Activated CD4-positive, alpha-beta memory T cell treated with anti-CD3 and anti-CD28 coated beads for 36 hours (primary cell): Measurements from ENCODE around the gene PLA2G4B. TPM values are rescaled to one million over a fixed set of nuclear protein-coding genes. Genes with fewer than 3 reads are reported as not detected.
A peak's percentile ranks its signal among the peaks of the same experiment; 100 is the strongest.

Experiments used
- CTCF ChIA-PET: fragments of 350-600 bp; sonication (Branson Sonifier 250); formaldehyde crosslinking; loops from one replicate; lab custom pipeline; 2021; ENCODE audit warnings: antibody characterized with exemption, inconsistent platforms; lab: Charles Lee
- POLR2A ChIA-PET: fragments of 350-600 bp; sonication (Branson Sonifier 250); formaldehyde crosslinking; loops from one replicate; lab custom pipeline; 2021; ENCODE audit warnings: antibody characterized with exemption; lab: Charles Lee
- DNase-seq: peaks from one replicate; pipeline ENCODE4 v3.0.0-alpha.2; 2020
- H3K27ac Mint-ChIP-seq: one replicate; pipeline ENCODE4 v1.8.0; 2021; ENCODE audit warnings: mixed read lengths
- H3K27me3 Mint-ChIP-seq: one replicate; pipeline ENCODE4 v1.8.0; 2021; ENCODE audit warnings: mixed read lengths
- H3K36me3 Mint-ChIP-seq: one replicate; pipeline ENCODE4 v1.8.0; 2021; ENCODE audit warnings: mixed read lengths
- H3K4me1 Mint-ChIP-seq: one replicate; pipeline ENCODE4 v1.8.0; 2021; ENCODE audit warnings: low read depth, mixed read lengths
- H3K4me3 Mint-ChIP-seq: one replicate; pipeline ENCODE4 v1.8.0; 2021; ENCODE audit warnings: mild to moderate bottlenecking, mixed read lengths
- H3K9me3 Mint-ChIP-seq: one replicate; pipeline ENCODE4 v1.8.0; 2021; ENCODE audit warnings: mixed read lengths
- intact Hi-C: fragments of 100-400 bp; cut with micrococcal nuclease; formaldehyde crosslinking; loops from one replicate; pipeline ENCODE4 v1.15.1; 2023
- total RNA-seq, 2 experiments: library from RNA; stranded (reverse); gene quantifications; one replicate each; pipeline ENCODE4 v1.2.3, GENCODE V29; 2021

Gene PLA2G4B
- total RNA-seq, 2 experiments from 2014 or later = 6.0 to 9.9 TPM

- no peaks in the 10 kb centered on the region for H3K27me3 Mint-ChIP-seq
- peaks cover 10% of the 10 kb centered on the region for H3K4me1 Mint-ChIP-seq
- H3K4me3 Mint-ChIP-seq = no peak overlapping the region
- no peak for DNase-seq
- POLR2A ChIA-PET = interaction anchor here (1.5 kb wide), 1 partner anchor 36 kb away, joined by 4 read pairs; the partner anchor contains the start of gene MAPKBP1
- intact Hi-C loops = loop anchor here (1.0 to 5.0 kb wide), 5 partner anchors 37 to 344 kb away; partner anchors contain the start of gene MAPKBP1
- H3K36me3 Mint-ChIP-seq = no peaks in the 10 kb centered on the region
- no peaks in the 10 kb centered on the region for H3K9me3 Mint-ChIP-seq
- no peak overlapping the region for H3K27ac Mint-ChIP-seq
- CTCF ChIA-PET = interaction anchor here (0.5 to 6.8 kb wide), 26 partner anchors 9 to 345 kb away, joined by 3 to 283 read pairs (median 5); partner anchors contain the start of genes MAPKBP1, MGA, RPAP1 and TYRO3
Measured at GRCh38 chr15:41810651-41811431, 27.8 kb upstream of the PLA2G4B start.

- Mint-ChIP-seq H3K9me3 (no peaks in the 10 kb centered on the region), H3K27ac (no peak overlapping the region), H3K36me3 (no peaks in the 10 kb centered on the region), H3K4me1 (peaks cover 10% of the 10 kb centered on the region), H3K27me3 (no peaks in the 10 kb centered on the region), H3K4me3 (no peak overlapping the region)
- CTCF ChIA-PET = interaction anchor here (0.8 to 6.8 kb wide), 35 partner anchors 9 to 346 kb away, joined by 3 to 283 read pairs (median 5); partner anchors contain the start of genes MAPKBP1, MGA, RPAP1 and TYRO3
- peak; percentile 84 for DNase-seq
- intact Hi-C loops = loop anchor here (1.0 to 5.0 kb wide), 5 partner anchors 37 to 345 kb away; partner anchors contain the start of gene MAPKBP1
- POLR2A ChIA-PET = interaction anchor here (1.3 to 1.5 kb wide), 2 partner anchors 37 kb away, joined by 4 read pairs; partner anchors contain the start of gene MAPKBP1
Measured at GRCh38 chr15:41811432-41812195, 27.0 kb upstream of the PLA2G4B start.

DNA sequence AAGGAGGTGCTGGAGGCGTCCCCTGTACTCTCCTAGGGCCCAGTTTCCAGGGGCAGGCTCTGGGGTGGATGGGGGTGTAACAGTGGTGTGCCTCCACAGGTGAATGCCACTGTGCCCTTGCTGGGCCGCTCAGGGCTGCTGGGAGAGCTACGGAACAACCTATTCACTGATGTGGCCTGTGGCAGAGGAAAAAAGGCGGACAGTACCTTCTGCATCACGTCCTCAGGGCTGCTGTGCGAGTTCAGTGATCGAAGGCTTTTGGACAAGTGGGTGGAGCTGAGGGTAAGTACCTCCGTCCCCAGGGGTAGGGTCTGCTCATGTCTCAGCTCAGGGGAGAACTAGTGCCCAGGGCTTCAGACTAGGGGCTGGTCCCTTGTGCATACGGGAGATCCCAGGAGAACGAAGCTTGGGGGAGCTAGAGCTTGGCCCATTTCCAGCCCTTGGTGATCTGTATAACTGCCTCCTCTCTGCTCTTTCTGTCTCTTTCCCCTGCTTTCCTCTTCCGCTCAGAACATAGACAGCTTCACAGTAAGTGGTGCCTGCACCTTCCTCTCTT lies 25.7 kb upstream of the PLA2G4B start:
- no peak for DNase-seq
- peaks cover 1% of the 10 kb centered on the region for H3K36me3 Mint-ChIP-seq
- ChIA-PET CTCF (interaction anchor here (0.9 to 6.8 kb wide), 14 partner anchors 7 to 269 kb away, joined by 3 to 283 read pairs (median 6); partner anchors contain the start of genes MAPKBP1, RPAP1 and TYRO3), POLR2A (interaction anchor here (1.3 kb wide), 1 partner anchor 38 kb away, joined by 4 read pairs; the partner anchor contains the start of gene MAPKBP1)
- H3K27me3 Mint-ChIP-seq = no peaks in the 10 kb centered on the region
- H3K9me3 Mint-ChIP-seq = no peaks in the 10 kb centered on the region
- H3K27ac Mint-ChIP-seq = no peak overlapping the region
- intact Hi-C loops = loop anchor here (5.0 kb wide), 1 partner anchor 211 kb away; no protein-coding TSS in a partner anchor
- H3K4me3 Mint-ChIP-seq = no peak overlapping the region
- peaks cover 10% of the 10 kb centered on the region for H3K4me1 Mint-ChIP-seq

- POLR2A ChIA-PET = interaction anchor here (0.5 kb wide), 1 partner anchor 59 kb away, joined by 3 read pairs; no protein-coding TSS in a partner anchor
- peaks cover 10% of the 10 kb centered on the region for H3K4me1 Mint-ChIP-seq
- no peak for DNase-seq
- H3K36me3 Mint-ChIP-seq = peaks cover 1% of the 10 kb centered on the region
- H3K27ac Mint-ChIP-seq = no peak overlapping the region
- H3K27me3 Mint-ChIP-seq = no peaks in the 10 kb centered on the region
- H3K4me3 Mint-ChIP-seq = no peak overlapping the region
- no peaks in the 10 kb centered on the region for H3K9me3 Mint-ChIP-seq
- intact Hi-C loops = loop anchor here (5.0 kb wide), 1 partner anchor 211 kb away; no protein-coding TSS in a partner anchor
- CTCF ChIA-PET = interaction anchor here (1.1 to 6.8 kb wide), 6 partner anchors 11 to 255 kb away, joined by 5 to 283 read pairs (median 9); partner anchors contain the start of genes MAPKBP1 and TYRO3
Measured at GRCh38 chr15:41813426-41813825, 25.2 kb upstream of the PLA2G4B start.

- no peak for DNase-seq
- ChIA-PET POLR2A (interaction anchor here (0.6 kb wide), 1 partner anchor 621 kb away, joined by 3 read pairs; no protein-coding TSS in a partner anchor), CTCF (interaction anchor here (6.8 kb wide), 1 partner anchor 39 kb away, joined by 283 read pairs; the partner anchor contains the start of gene MAPKBP1)
- Mint-ChIP-seq H3K4me3 (no peak overlapping the region), H3K4me1 (peaks cover 10% of the 10 kb centered on the region), H3K27ac (no peak overlapping the region), H3K36me3 (peaks cover 4% of the 10 kb centered on the region), H3K27me3 (no peaks in the 10 kb centered on the region), H3K9me3 (no peaks in the 10 kb centered on the region)
- intact Hi-C loops = loop anchor here (5.0 kb wide), 1 partner anchor 212 kb away; no protein-coding TSS in a partner anchor
Measured at GRCh38 chr15:41814534-41814933, 24.1 kb upstream of the PLA2G4B start.

- CTCF ChIA-PET = interaction anchor here (1.8 kb wide), 1 partner anchor 43 kb away, joined by 8 read pairs; the partner anchor contains the start of gene MAPKBP1
- POLR2A ChIA-PET = no interaction called here
- no peak overlapping the region for H3K4me3 Mint-ChIP-seq
- H3K27ac Mint-ChIP-seq = no peak overlapping the region
- H3K27me3 Mint-ChIP-seq = no peaks in the 10 kb centered on the region
- H3K4me1 Mint-ChIP-seq = peaks cover 2% of the 10 kb centered on the region
- intact Hi-C loops = no loop called here
- H3K36me3 Mint-ChIP-seq = peaks cover 4% of the 10 kb centered on the region
- H3K9me3 Mint-ChIP-seq = no peaks in the 10 kb centered on the region
- DNase-seq = no peak
Measured at GRCh38 chr15:41816788-41817187, 21.9 kb upstream of the PLA2G4B start.

- DNase-seq = no peak
- H3K36me3 Mint-ChIP-seq = peaks cover 4% of the 10 kb centered on the region
- no peaks in the 10 kb centered on the region for H3K27me3 Mint-ChIP-seq
- ChIA-PET POLR2A (no interaction called here), CTCF (interaction anchor here (1.8 kb wide), 1 partner anchor 44 kb away, joined by 8 read pairs; the partner anchor contains the start of gene MAPKBP1)
- H3K27ac Mint-ChIP-seq = no peak overlapping the region
- no peaks in the 10 kb centered on the region for H3K4me1 Mint-ChIP-seq
- H3K9me3 Mint-ChIP-seq = no peaks in the 10 kb centered on the region
- intact Hi-C loops = no loop called here
- H3K4me3 Mint-ChIP-seq = no peak overlapping the region
Measured at GRCh38 chr15:41817327-41817726, 21.3 kb upstream of the PLA2G4B start.

DNA sequence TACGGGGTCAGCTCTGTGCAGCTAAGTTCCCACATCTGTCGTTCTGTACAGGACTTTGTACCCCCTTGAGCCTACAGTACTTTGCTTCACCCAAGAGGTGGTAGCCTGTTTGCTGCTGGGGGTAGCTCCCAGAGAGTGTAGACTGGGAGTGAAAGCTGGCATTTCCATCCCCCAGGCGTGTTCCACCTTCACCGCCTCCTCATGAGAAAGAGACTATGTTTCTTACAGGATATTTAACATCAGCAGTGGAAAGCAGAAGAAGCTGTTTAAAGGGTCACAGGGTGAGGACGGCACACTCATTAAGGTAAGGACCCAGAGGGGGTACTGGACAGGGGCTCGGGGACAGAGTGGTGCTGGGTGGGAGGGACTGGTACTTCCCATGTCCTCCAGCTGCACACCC lies 20.9 kb upstream of the PLA2G4B start:
- Mint-ChIP-seq H3K4me1 (no peaks in the 10 kb centered on the region), H3K4me3 (no peak overlapping the region), H3K27ac (no peak overlapping the region), H3K36me3 (peaks cover 4% of the 10 kb centered on the region), H3K9me3 (no peaks in the 10 kb centered on the region), H3K27me3 (no peaks in the 10 kb centered on the region)
- DNase-seq = no peak
- intact Hi-C loops = no loop called here
- CTCF ChIA-PET = interaction anchor here (1.8 kb wide), 1 partner anchor 44 kb away, joined by 8 read pairs; the partner anchor contains the start of gene MAPKBP1
- POLR2A ChIA-PET = no interaction called here

DNA sequence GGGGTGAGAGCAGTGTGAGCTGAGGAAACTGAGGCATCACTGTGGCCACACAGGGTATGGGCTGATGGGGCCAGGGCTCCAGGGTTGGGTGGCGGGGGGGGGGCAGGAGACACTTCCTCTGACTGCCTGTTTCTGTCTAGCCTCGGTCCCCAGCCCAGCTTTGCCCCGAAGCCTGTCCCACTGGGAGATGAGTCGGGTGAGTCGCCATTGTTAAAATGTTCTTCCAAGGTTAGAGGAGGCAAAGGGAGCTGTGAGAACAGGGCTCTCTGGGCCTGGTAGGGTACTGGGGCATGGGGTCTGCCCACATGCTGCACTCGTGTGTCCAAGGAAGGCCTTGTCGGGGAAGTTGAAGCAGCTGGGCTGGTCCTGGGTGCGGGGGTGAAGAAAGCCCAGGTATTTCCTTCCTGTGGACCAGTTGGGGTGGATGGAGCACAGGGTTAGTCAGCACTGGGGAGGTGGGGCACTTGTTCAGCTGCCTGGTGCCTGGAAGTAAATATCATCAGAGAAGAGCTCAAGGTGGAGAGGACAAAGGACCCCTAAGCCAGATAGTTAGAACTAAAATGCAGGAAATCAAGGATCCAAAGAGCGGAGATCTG lies 19.1 kb upstream of the PLA2G4B start:
- Mint-ChIP-seq H3K9me3 (no peaks in the 10 kb centered on the region), H3K4me3 (no peak overlapping the region), H3K4me1 (no peaks in the 10 kb centered on the region), H3K36me3 (peaks cover 6% of the 10 kb centered on the region), H3K27me3 (no peaks in the 10 kb centered on the region), H3K27ac (no peak overlapping the region)
- CTCF ChIA-PET = interaction anchor here (1.3 to 2.9 kb wide), 4 partner anchors 8 to 85 kb away, joined by 3 to 18 read pairs (median 4); partner anchors contain the start of gene MAPKBP1
- intact Hi-C loops = no loop called here
- POLR2A ChIA-PET = no interaction called here
- no peak for DNase-seq

DNA sequence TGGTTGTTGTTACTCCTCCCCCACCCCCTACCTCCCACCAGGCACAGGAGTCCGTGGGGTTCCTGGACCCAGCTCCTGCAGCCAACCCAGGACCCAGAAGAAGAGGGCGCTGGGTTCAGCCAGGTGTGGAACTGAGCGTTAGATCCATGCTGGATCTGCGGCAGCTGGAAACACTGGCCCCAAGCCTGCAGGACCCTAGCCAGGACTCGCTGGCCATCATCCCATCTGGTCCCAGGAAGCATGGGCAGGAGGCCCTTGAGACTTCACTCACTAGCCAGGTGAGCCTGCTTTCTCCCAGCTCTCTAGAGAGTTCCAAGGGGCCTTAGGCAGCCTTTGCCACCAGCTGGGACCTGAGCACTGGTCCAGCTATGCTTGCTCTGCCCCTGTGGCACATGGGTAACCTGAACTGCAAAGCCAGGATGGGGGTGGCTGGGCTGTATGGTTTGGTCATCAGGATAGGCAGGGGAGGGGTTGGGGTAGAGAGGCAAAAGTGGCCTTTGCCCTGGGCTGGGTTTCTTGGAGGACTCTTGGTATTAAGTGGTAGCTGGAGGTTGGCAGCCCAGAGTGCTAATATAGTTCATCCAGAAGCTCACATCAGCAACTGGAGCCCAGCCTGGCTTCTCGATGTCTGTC lies 17.7 kb upstream of the PLA2G4B start:
- H3K9me3 Mint-ChIP-seq = no peaks in the 10 kb centered on the region
- H3K36me3 Mint-ChIP-seq = peaks cover 6% of the 10 kb centered on the region
- no peak for DNase-seq
- ChIA-PET POLR2A (no interaction called here), CTCF (interaction anchor here (1.3 to 2.9 kb wide), 4 partner anchors 9 to 84 kb away, joined by 3 to 18 read pairs (median 4); partner anchors contain the start of gene MAPKBP1)
- no peak overlapping the region for H3K27ac Mint-ChIP-seq
- no peaks in the 10 kb centered on the region for H3K27me3 Mint-ChIP-seq
- no peak overlapping the region for H3K4me3 Mint-ChIP-seq
- H3K4me1 Mint-ChIP-seq = no peaks in the 10 kb centered on the region
- intact Hi-C loops = no loop called here
